HEK293 (cell line): ENCODE measurements around the gene POLD2.

ENCODE experiments used
- HOXD13 ChIP-seq: sonication (generic); formaldehyde crosslinking; IDR thresholded peaks from 2 replicates; pipeline ENCODE4 v1.8.0; 2022; ENCODE audit warnings: missing genetic modification reagents, borderline replicate concordance
- KLF17 ChIP-seq: fragments of 450-650 bp; formaldehyde crosslinking; IDR thresholded peaks from 2 replicates; pipeline ENCODE4 v1.5.1; 2016; ENCODE audit warnings: missing biosample characterization, missing genetic modification characterization
- KLF7 ChIP-seq: fragments of 450-650 bp; formaldehyde crosslinking; IDR thresholded peaks from 2 replicates; pipeline ENCODE4 v1.5.1; 2016; ENCODE audit warnings: missing biosample characterization, missing genetic modification characterization, borderline replicate concordance
- PBX3 ChIP-seq: sonication (generic); formaldehyde crosslinking; IDR thresholded peaks from 2 replicates; pipeline ENCODE4 v1.8.1; 2022; ENCODE audit warnings: mild to moderate bottlenecking, moderate library complexity, missing genetic modification reagents
- YY2 ChIP-seq: fragments of 450-650 bp; formaldehyde crosslinking; IDR thresholded peaks from 2 replicates; pipeline ENCODE4 v1.5.1; 2016; ENCODE audit warnings: missing biosample characterization, missing genetic modification characterization
- ZBTB7A ChIP-seq: fragments of 450-650 bp; formaldehyde crosslinking; IDR thresholded peaks from 2 replicates; pipeline ENCODE4 v1.5.1; 2016; ENCODE audit warnings: low read depth, missing biosample characterization, missing genetic modification characterization
- ZFP41 ChIP-seq: fragments of 450-650 bp; formaldehyde crosslinking; IDR thresholded peaks from 2 replicates; pipeline ENCODE4 v1.5.1; 2016; ENCODE audit warnings: missing biosample characterization, missing genetic modification characterization, borderline replicate concordance
- ZIC2 ChIP-seq: fragments of 450-650 bp; formaldehyde crosslinking; IDR thresholded peaks from 2 replicates; pipeline ENCODE4 v1.5.1; 2016; ENCODE audit warnings: missing biosample characterization, missing genetic modification characterization
- ZNF169 ChIP-seq: fragments of 450-650 bp; formaldehyde crosslinking; IDR thresholded peaks from 2 replicates; pipeline ENCODE4 v1.5.1; 2016; ENCODE audit warnings: missing biosample characterization, missing genetic modification characterization
- ZNF202 ChIP-seq: fragments of 450-650 bp; formaldehyde crosslinking; IDR thresholded peaks from 2 replicates; pipeline ENCODE4 v1.5.1; 2016; ENCODE audit warnings: missing biosample characterization, missing genetic modification characterization, borderline replicate concordance
- ZNF223 ChIP-seq: fragments of 450-650 bp; formaldehyde crosslinking; IDR thresholded peaks from 2 replicates; pipeline ENCODE4 v1.5.1; 2016; ENCODE audit warnings: missing biosample characterization, missing genetic modification characterization
- ZNF274 ChIP-seq, 2 experiments: fragments of 200-500 bp in 1 of 2; fragments of 450-650 bp in 1 of 2; sonication (Bioruptor generic) in 1 of 2; formaldehyde crosslinking in 1 of 2; IDR thresholded peaks; 2 replicates each; pipeline versions ENCODE4 v1.5.1 to v1.6.1; 2014 to 2016; ENCODE audit warnings: borderline replicate concordance in 1 of 2, inconsistent platforms in 1 of 2, low read length in 1 of 2, missing biosample characterization in 1 of 2, missing genetic modification characterization in 1 of 2
- ZNF302 ChIP-seq: fragments of 450-650 bp; formaldehyde crosslinking; IDR thresholded peaks from 2 replicates; pipeline ENCODE4 v1.5.1; 2016; ENCODE audit warnings: missing biosample characterization, missing genetic modification characterization, low read depth
- ZNF354C ChIP-seq: fragments of 450-650 bp; formaldehyde crosslinking; IDR thresholded peaks from 2 replicates; pipeline ENCODE4 v1.5.1; 2016; ENCODE audit warnings: missing biosample characterization, missing genetic modification characterization, low read depth, borderline replicate concordance
- ZNF426 ChIP-seq: fragments of 450-650 bp; formaldehyde crosslinking; IDR thresholded peaks from 2 replicates; pipeline ENCODE4 v1.5.1; 2017; ENCODE audit warnings: missing biosample characterization, missing genetic modification characterization, mild to moderate bottlenecking, inconsistent platforms, moderate library complexity
- ZNF449 ChIP-seq: fragments of 450-650 bp; formaldehyde crosslinking; IDR thresholded peaks from 2 replicates; pipeline ENCODE4 v1.5.1; 2017; ENCODE audit warnings: missing biosample characterization, mild to moderate bottlenecking, missing genetic modification characterization, moderate library complexity
- ZNF610 ChIP-seq: fragments of 450-650 bp; formaldehyde crosslinking; IDR thresholded peaks from 2 replicates; pipeline ENCODE4 v1.5.1; 2016; ENCODE audit warnings: missing biosample characterization, missing genetic modification characterization, borderline replicate concordance
- ZNF692 ChIP-seq: fragments of 450-650 bp; formaldehyde crosslinking; IDR thresholded peaks from 2 replicates; pipeline ENCODE4 v1.5.1; 2016; ENCODE audit warnings: missing biosample characterization, missing genetic modification characterization
- ZNF747 ChIP-seq: fragments of 450-650 bp; formaldehyde crosslinking; IDR thresholded peaks from 2 replicates; pipeline ENCODE4 v1.5.1; 2016; ENCODE audit warnings: missing biosample characterization, missing genetic modification characterization
- ZXDB ChIP-seq: fragments of 450-650 bp; formaldehyde crosslinking; IDR thresholded peaks from 2 replicates; pipeline ENCODE4 v1.5.1; 2016; ENCODE audit warnings: missing biosample characterization, missing genetic modification characterization
- TF ChIP-seq, protein P1 (sequence below): fragments of 450-650 bp; IDR thresholded peaks from 2 replicates; pipeline ENCODE4 v1.5.1; 2018; ENCODE audit warnings: missing biosample characterization, mild to moderate bottlenecking, missing genetic modification characterization
- TF ChIP-seq, protein P2 (sequence below): fragments of 450-650 bp; formaldehyde crosslinking; IDR thresholded peaks from 2 replicates; pipeline ENCODE4 v1.5.1; 2017; ENCODE audit warnings: missing biosample characterization, missing genetic modification characterization
- TF ChIP-seq, protein P3 (sequence below): fragments of 450-650 bp; formaldehyde crosslinking; IDR thresholded peaks from 2 replicates; pipeline ENCODE4 v1.5.1; 2016; ENCODE audit warnings: missing biosample characterization, missing genetic modification characterization
- TF ChIP-seq, protein P4 (sequence below): fragments of 450-650 bp; formaldehyde crosslinking; IDR thresholded peaks from 2 replicates; pipeline ENCODE4 v1.5.1; 2016; ENCODE audit warnings: missing biosample characterization, missing genetic modification characterization

POLD2 gene

GRCh38 chr7:44082541-44083207 is 40.7 kb downstream of the POLD2 start (continued):
- TF ChIP-seq, protein P1, sequence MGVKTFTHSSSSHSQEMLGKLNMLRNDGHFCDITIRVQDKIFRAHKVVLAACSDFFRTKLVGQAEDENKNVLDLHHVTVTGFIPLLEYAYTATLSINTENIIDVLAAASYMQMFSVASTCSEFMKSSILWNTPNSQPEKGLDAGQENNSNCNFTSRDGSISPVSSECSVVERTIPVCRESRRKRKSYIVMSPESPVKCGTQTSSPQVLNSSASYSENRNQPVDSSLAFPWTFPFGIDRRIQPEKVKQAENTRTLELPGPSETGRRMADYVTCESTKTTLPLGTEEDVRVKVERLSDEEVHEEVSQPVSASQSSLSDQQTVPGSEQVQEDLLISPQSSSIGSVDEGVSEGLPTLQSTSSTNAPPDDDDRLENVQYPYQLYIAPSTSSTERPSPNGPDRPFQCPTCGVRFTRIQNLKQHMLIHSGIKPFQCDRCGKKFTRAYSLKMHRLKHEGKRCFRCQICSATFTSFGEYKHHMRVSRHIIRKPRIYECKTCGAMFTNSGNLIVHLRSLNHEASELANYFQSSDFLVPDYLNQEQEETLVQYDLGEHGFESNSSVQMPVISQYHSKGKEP (tag by site-specific recombination), result no peak
- TF ChIP-seq ZBTB7A (tag by site-specific recombination) (no peak), ZNF692 (tag by site-specific recombination) (no peak), ZIC2 (no peak), ZNF610 (tag by site-specific recombination) (no peak), ZNF169 (tag by site-specific recombination) (no peak), PBX3 (CRISPR knock-in tag) (no peak), ZNF426 (tag by site-specific recombination) (no peak), ZNF223 (tag by site-specific recombination) (no peak), ZNF354C (tag by site-specific recombination) (no peak), ZNF747 (tag by site-specific recombination) (no peak), ZXDB (tag by site-specific recombination) (0 out of 2 replicates have a peak, but pooled peaks have one; percentile 47), ZNF274 (IDR thresholded peaks at IDR 0.05; ENCODE audit: low read length) (no peak), ZNF274 (tag by site-specific recombination; IDR thresholded peaks at IDR 0.05; ENCODE audit: borderline replicate concordance) (no peak), ZNF202 (tag by site-specific recombination) (no peak), KLF17 (peak; percentile 46; the same call in 1 of the 2 replicates), ZNF302 (tag by site-specific recombination) (no peak), HOXD13 (no peak), KLF7 (peak; percentile 64; the same call in 1 of the 2 replicates), ZFP41 (tag by site-specific recombination) (no peak), ZNF449 (tag by site-specific recombination) (0 out of 2 replicates have a peak, but pooled peaks have one; percentile 30), YY2 (tag by site-specific recombination) (no peak)
- TF ChIP-seq, protein P2, sequence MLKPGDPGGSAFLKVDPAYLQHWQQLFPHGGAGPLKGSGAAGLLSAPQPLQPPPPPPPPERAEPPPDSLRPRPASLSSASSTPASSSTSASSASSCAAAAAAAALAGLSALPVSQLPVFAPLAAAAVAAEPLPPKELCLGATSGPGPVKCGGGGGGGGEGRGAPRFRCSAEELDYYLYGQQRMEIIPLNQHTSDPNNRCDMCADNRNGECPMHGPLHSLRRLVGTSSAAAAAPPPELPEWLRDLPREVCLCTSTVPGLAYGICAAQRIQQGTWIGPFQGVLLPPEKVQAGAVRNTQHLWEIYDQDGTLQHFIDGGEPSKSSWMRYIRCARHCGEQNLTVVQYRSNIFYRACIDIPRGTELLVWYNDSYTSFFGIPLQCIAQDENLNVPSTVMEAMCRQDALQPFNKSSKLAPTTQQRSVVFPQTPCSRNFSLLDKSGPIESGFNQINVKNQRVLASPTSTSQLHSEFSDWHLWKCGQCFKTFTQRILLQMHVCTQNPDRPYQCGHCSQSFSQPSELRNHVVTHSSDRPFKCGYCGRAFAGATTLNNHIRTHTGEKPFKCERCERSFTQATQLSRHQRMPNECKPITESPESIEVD (tag by site-specific recombination), result no peak
- TF ChIP-seq, protein P3, sequence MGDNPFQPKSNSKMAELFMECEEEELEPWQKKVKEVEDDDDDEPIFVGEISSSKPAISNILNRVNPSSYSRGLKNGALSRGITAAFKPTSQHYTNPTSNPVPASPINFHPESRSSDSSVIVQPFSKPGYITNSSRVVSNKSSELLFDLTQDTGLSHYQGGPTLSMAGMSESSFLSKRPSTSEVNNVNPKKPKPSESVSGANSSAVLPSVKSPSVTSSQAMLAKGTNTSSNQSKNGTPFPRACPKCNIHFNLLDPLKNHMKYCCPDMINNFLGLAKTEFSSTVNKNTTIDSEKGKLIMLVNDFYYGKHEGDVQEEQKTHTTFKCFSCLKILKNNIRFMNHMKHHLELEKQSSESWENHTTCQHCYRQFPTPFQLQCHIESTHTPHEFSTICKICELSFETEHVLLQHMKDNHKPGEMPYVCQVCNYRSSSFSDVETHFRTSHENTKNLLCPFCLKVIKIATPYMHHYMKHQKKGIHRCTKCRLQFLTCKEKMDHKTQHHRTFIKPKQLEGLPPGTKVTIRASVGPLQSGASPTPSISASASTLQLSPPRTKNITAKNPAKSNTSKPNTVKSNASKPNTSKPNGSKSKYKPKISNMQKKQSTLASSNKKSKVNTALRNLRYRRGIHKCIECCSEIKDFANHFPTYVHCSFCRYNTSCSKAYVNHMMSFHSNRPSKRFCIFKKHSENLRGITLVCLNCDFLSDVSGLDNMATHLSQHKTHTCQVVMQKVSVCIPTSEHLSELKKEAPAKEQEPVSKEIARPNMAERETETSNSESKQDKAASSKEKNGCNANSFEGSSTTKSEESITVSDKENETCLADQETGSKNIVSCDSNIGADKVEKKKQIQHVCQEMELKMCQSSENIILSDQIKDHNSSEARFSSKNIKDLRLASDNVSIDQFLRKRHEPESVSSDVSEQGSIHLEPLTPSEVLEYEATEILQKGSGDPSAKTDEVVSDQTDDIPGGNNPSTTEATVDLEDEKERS (tag by site-specific recombination), result no peak
- TF ChIP-seq, protein P4, sequence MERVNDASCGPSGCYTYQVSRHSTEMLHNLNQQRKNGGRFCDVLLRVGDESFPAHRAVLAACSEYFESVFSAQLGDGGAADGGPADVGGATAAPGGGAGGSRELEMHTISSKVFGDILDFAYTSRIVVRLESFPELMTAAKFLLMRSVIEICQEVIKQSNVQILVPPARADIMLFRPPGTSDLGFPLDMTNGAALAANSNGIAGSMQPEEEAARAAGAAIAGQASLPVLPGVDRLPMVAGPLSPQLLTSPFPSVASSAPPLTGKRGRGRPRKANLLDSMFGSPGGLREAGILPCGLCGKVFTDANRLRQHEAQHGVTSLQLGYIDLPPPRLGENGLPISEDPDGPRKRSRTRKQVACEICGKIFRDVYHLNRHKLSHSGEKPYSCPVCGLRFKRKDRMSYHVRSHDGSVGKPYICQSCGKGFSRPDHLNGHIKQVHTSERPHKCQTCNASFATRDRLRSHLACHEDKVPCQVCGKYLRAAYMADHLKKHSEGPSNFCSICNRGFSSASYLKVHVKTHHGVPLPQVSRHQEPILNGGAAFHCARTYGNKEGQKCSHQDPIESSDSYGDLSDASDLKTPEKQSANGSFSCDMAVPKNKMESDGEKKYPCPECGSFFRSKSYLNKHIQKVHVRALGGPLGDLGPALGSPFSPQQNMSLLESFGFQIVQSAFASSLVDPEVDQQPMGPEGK (tag by site-specific recombination), result peak; percentile 93
